Endothelial cell of umbilical vein (primary cell): ENCODE measurements around the gene PRR19.

Experiments used
- CTCF ChIP-seq, 2 donors: IDR thresholded peaks; 1 replicate in 1 of 2; 2 replicates in 1 of 2; pipeline ENCODE4 v1.5.1; 2011; ENCODE audit warnings: low read length in 2 of 2, mild to moderate bottlenecking in 2 of 2, moderate library complexity in 2 of 2, control low read depth in 1 of 2, inconsistent platforms in 1 of 2, low read depth in 1 of 2; ENCODE audit not compliant: insufficient read depth in 1 of 2; ENCODE audit errors: extremely low read depth in 1 of 2
- EZH2 ChIP-seq: IDR thresholded peaks from 2 replicates; pipeline ENCODE4 v1.6.1; 2012; ENCODE audit warnings: borderline replicate concordance, low read depth, mild to moderate bottlenecking, moderate library complexity, low read length, inconsistent platforms; ENCODE audit not compliant: severe bottlenecking
- FOS ChIP-seq: IDR thresholded peaks from 2 replicates; pipeline ENCODE4 v1.6.1; 2011; ENCODE audit warnings: mild to moderate bottlenecking, low read length, moderate library complexity, borderline replicate concordance; ENCODE audit not compliant: insufficient read depth
- GATA2 ChIP-seq: IDR thresholded peaks from 2 replicates; pipeline ENCODE4 v1.7.0; 2011; ENCODE audit warnings: low read depth, mild to moderate bottlenecking, moderate library complexity, mixed read lengths, low read length; ENCODE audit not compliant: insufficient read length, insufficient read depth
- JUN ChIP-seq: IDR thresholded peaks from 2 replicates; pipeline ENCODE4 v1.6.1; 2011; ENCODE audit warnings: borderline replicate concordance, low read depth; ENCODE audit not compliant: insufficient read length, insufficient read depth
- MAX ChIP-seq: IDR thresholded peaks from 2 replicates; pipeline ENCODE4 v1.6.1; 2011; ENCODE audit not compliant: insufficient read depth, insufficient read length
- MYC ChIP-seq: IDR thresholded peaks from one replicate; pipeline ENCODE4 v1.6.1; 2011; ENCODE audit warnings: mild to moderate bottlenecking, low read depth, low read length
- POLR2A ChIP-seq: IDR thresholded peaks from 2 replicates; pipeline ENCODE4 v1.6.1; 2012; ENCODE audit warnings: low read depth, mild to moderate bottlenecking, control low read depth, low read length
- POLR2AphosphoS5 ChIP-seq: IDR thresholded peaks from 2 replicates; pipeline ENCODE4 v1.6.1; 2012; ENCODE audit warnings: low read depth, mild to moderate bottlenecking, control low read depth, low read length, moderate library complexity; ENCODE audit not compliant: insufficient read depth

- TF ChIP-seq EZH2, result no peak
- no peak for TF ChIP-seq CTCF (IDR thresholded peaks at IDR 0.05; ENCODE audit: extremely low read depth in 1 of 2, insufficient read depth in 1 of 2, low read depth in 1 of 2, low read length in 2 of 2)
- peak; percentile 14 for TF ChIP-seq JUN
- no peak for TF ChIP-seq POLR2A
- TF ChIP-seq POLR2AphosphoS5, result no peak
- no peak for TF ChIP-seq GATA2
- no peak for TF ChIP-seq FOS
- no peak for TF ChIP-seq MYC
- TF ChIP-seq MAX, result no peak
These were observed 40.2 kb upstream of the PRR19 start for GRCh38 chr19:42261763-42262162.
